OCI-LY1 (cell line): Measurements from ENCODE around the gene BUD31.

ENCODE experiments used
- H2AFZ ChIP-seq: fragments of 200-600 bp; sonication (generic), shearing (Covaris generic); 2 replicates; pipeline ENCODE4 v1.6.0; 2014; ENCODE audit warnings: antibody characterized with exemption, mild to moderate bottlenecking, low read length
- H3F3A ChIP-seq: fragments of 200-600 bp; sonication (generic), shearing (Covaris generic); 2 replicates; pipeline ENCODE4 v1.6.0; 2014; ENCODE audit warnings: mild to moderate bottlenecking, antibody characterized with exemption, low read length, moderate library complexity; ENCODE audit not compliant: insufficient read depth
- H3K27ac ChIP-seq: fragments of 200-600 bp; sonication (generic); 2 replicates; pipeline ENCODE4 v1.5.1; 2014; ENCODE audit warnings: low read length, mixed run types, mild to moderate bottlenecking, low read depth; ENCODE audit not compliant: poor library complexity, severe bottlenecking
- H3K27me3 ChIP-seq: fragments of 200-600 bp; sonication (generic); 2 replicates; pipeline ENCODE4 v1.6.0; 2014; ENCODE audit warnings: antibody characterized with exemption, mild to moderate bottlenecking, low read length, moderate library complexity; ENCODE audit not compliant: insufficient read depth
- H3K36me3 ChIP-seq: fragments of 200-600 bp; sonication (generic); 2 replicates; pipeline ENCODE4 v1.6.1; 2014; ENCODE audit warnings: mild to moderate bottlenecking, antibody characterized with exemption, low read length, moderate library complexity, mixed read lengths; ENCODE audit not compliant: insufficient read depth
- H3K4me1 ChIP-seq: fragments of 200-600 bp; sonication (generic); 2 replicates; pipeline ENCODE4 v1.5.1; 2014; ENCODE audit warnings: mild to moderate bottlenecking, low read length, moderate library complexity; ENCODE audit not compliant: insufficient read depth, severe bottlenecking
- H3K4me2 ChIP-seq: fragments of 200-600 bp; sonication (generic), shearing (Covaris generic); 2 replicates; pipeline ENCODE4 v1.6.1; 2014; ENCODE audit warnings: low read length
- H3K4me3 ChIP-seq: fragments of 200-600 bp; sonication (generic); 2 replicates; pipeline ENCODE4 v1.5.1; 2014; ENCODE audit warnings: low read length, low read depth, mild to moderate bottlenecking, mixed read lengths; ENCODE audit not compliant: poor library complexity, severe bottlenecking
- H3K79me2 ChIP-seq: fragments of 200-600 bp; shearing (Covaris generic); 2 replicates; pipeline ENCODE4 v1.6.1; 2016; ENCODE audit warnings: mixed run types, low read length, mixed read lengths; ENCODE audit not compliant: insufficient read depth
- H3K9ac ChIP-seq: fragments of 200-600 bp; sonication (generic), shearing (Covaris generic); 2 replicates; pipeline ENCODE4 v1.6.1; 2014; ENCODE audit warnings: mild to moderate bottlenecking, low read length, mixed read lengths
- H3K9me2 ChIP-seq: fragments of 200-600 bp; sonication (generic), shearing (Covaris generic); 2 replicates; pipeline ENCODE4 v1.6.1; 2014; ENCODE audit warnings: low read depth, mild to moderate bottlenecking, low read length, mixed read lengths
- H3K9me3 ChIP-seq: fragments of 200-600 bp; shearing (Covaris generic); 2 replicates; pipeline ENCODE4 v1.6.1; 2014; ENCODE audit warnings: low read length, mixed read lengths
- H4K20me1 ChIP-seq: fragments of 200-600 bp; sonication (generic), shearing (Covaris generic); 2 replicates; pipeline ENCODE4 v1.6.0; 2016; ENCODE audit warnings: mild to moderate bottlenecking, low read length; ENCODE audit not compliant: insufficient read depth
- CTCF ChIP-seq: fragments of 200-600 bp; sonication (generic), shearing (Covaris generic); IDR thresholded peaks from 2 replicates; pipeline ENCODE4 v1.5.1; 2017; ENCODE audit warnings: mild to moderate bottlenecking, antibody characterized with exemption, low read length, moderate library complexity, mixed read lengths
- EZH2 ChIP-seq: fragments of 200-600 bp; sonication (generic), shearing (Covaris generic); IDR thresholded peaks from 2 replicates; pipeline ENCODE4 v1.8.0; 2017; ENCODE audit warnings: borderline replicate concordance, mixed run types, mild to moderate bottlenecking, antibody characterized with exemption, low read length, moderate library complexity, mixed read lengths

BUD31 gene

GRCh38 chr7:99372275-99373090 lies 36.3 kb upstream of the BUD31 start:
- TF ChIP-seq CTCF (no peak), EZH2 (no peak)

GRCh38 chr7:99373091-99374066 lies 35.4 kb upstream of the BUD31 start:
- TF ChIP-seq EZH2 (no peak), CTCF (no peak)
- H3K4me1 ChIP-seq = peaks cover 20% of the 10 kb centered on the region
- H3K4me3 ChIP-seq = peak overlapping the region; percentile 79
- no peaks in the 10 kb centered on the region for H3K27me3 ChIP-seq
- H4K20me1 ChIP-seq = no peaks in the 10 kb centered on the region
- no peaks in the 10 kb centered on the region for H3K9me2 ChIP-seq
- no peak overlapping the region for H3K27ac ChIP-seq
- H3K9me3 ChIP-seq = no peaks in the 10 kb centered on the region
- H3K4me2 ChIP-seq = peak overlapping the region; percentile 81
- H2AFZ ChIP-seq = no peak overlapping the region
- peaks cover 5% of the 10 kb centered on the region; the same call in 1 of the 2 replicates for H3K79me2 ChIP-seq
- H3K36me3 ChIP-seq = peaks cover 34% of the 10 kb centered on the region
- no peaks in the 10 kb centered on the region for H3F3A ChIP-seq
- peak overlapping the region; percentile 76; the same call in 1 of the 2 replicates for H3K9ac ChIP-seq

More at GRCh38 chr7:99372275-99373090, 36.3 kb upstream of the BUD31 start:
- H3F3A ChIP-seq = no peaks in the 10 kb centered on the region
- H3K9me3 ChIP-seq = no peaks in the 10 kb centered on the region
- H3K27me3 ChIP-seq = no peaks in the 10 kb centered on the region
- H3K9me2 ChIP-seq = no peaks in the 10 kb centered on the region
- no peak overlapping the region for H3K9ac ChIP-seq
- no peak overlapping the region for H3K27ac ChIP-seq
- peaks cover 15% of the 10 kb centered on the region for H3K4me1 ChIP-seq
- H3K79me2 ChIP-seq = peaks cover 5% of the 10 kb centered on the region; the same call in 1 of the 2 replicates
- no peaks in the 10 kb centered on the region for H4K20me1 ChIP-seq
- no peak overlapping the region for H3K4me2 ChIP-seq
- H3K4me3 ChIP-seq = no peak overlapping the region
- H3K36me3 ChIP-seq = peaks cover 26% of the 10 kb centered on the region
- H2AFZ ChIP-seq = no peak overlapping the region
